ENCODE results near the gene GRID2.

GRID2 gene

GRCh38 chr4:93384241-93384640 is 1080.5 kb downstream of the GRID2 start:
- H3K4me3 ChIP-seq (ENCODE audit: low read depth, low read length), result no peak overlapping the region
- DNase-seq (ENCODE audit: low read depth), result no peak
- no peak for TF ChIP-seq CTCF (IDR thresholded peaks at IDR 0.05; ENCODE audit: control insufficient read depth, extremely low read depth, insufficient read depth)

DNA sequence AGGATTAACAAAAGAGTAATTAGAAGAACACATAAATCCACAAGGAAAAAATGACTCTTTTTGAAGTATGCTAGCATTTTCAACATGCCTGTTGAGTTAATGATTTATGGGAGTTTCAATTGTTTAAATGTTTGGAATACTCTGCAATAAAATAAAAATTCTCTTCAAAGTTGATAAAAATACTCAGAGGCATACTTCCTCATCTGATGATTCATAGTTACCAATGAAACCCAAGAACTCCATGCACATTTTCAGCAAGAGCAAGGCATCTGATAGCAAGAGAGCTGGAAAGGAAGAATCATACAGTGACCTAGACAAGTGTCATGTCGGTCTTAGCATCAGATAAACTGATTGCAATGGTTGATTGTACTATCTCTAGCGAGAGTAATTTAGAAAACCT is 1081.1 kb downstream of the GRID2 start:
- no peak for TF ChIP-seq CTCF (IDR thresholded peaks at IDR 0.05; ENCODE audit: control insufficient read depth, extremely low read depth, insufficient read depth)
- DNase-seq (ENCODE audit: low read depth), result no peak
- no peak overlapping the region for H3K4me3 ChIP-seq (ENCODE audit: low read depth, low read length)

DNA sequence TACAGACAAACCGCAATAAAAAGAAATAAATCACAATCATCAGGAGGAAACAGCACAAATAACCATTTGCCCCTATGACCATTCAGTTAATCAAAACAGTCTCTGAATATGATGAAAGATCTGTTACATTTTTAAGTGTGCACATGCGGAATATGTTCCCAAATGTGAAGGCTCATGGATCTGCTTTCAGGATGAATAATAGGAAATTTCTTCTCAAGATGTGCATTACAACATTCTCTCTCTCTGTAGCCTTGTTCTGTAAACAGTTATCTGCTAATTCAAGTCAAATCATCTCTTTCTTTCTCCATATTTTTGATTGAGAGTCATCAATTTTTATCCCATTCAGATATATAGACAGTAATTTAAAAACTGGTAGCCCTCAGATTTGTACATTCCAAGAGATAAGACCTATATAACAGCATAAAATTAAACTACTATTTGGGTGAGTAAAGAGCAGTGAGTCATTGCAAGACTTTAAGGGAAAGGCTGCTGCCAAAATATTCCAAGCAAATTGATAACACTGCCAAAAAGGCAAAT is 1090.8 kb downstream of the GRID2 start:
- no peak for DNase-seq (ENCODE audit: low read depth)
- no peak overlapping the region for H3K4me3 ChIP-seq (ENCODE audit: low read depth, low read length)
- TF ChIP-seq CTCF (IDR thresholded peaks at IDR 0.05; ENCODE audit: control insufficient read depth, extremely low read depth, insufficient read depth), result no peak

DNA sequence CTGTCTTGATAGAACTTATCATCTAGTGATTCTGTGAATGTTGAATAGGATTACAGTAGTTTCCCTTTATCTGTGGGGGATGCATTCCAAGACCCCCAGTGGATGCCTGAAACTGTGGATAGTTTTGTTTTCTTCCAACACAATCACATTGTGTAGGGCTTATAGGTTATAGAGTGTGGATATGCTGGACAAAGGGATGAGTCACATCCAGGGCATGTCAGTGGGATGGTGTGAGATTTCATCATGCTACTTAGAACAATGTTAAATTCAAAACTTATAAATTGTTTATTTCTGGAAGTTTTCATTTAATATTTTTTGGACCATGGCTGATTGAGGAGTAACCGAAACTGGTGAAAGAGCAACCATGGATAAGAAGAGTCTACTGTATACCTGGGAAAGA is 1092.5 kb downstream of the GRID2 start:
- no peak overlapping the region for H3K4me3 ChIP-seq (ENCODE audit: low read depth, low read length)
- DNase-seq (ENCODE audit: low read depth), result no peak
- no peak for TF ChIP-seq CTCF (IDR thresholded peaks at IDR 0.05; ENCODE audit: control insufficient read depth, extremely low read depth, insufficient read depth)

- no peak for DNase-seq (ENCODE audit: low read depth)
- no peak for TF ChIP-seq CTCF (IDR thresholded peaks at IDR 0.05; ENCODE audit: control insufficient read depth, extremely low read depth, insufficient read depth)
Measured at GRCh38 chr4:93403571-93403970, 1099.8 kb downstream of the GRID2 start.

DNA sequence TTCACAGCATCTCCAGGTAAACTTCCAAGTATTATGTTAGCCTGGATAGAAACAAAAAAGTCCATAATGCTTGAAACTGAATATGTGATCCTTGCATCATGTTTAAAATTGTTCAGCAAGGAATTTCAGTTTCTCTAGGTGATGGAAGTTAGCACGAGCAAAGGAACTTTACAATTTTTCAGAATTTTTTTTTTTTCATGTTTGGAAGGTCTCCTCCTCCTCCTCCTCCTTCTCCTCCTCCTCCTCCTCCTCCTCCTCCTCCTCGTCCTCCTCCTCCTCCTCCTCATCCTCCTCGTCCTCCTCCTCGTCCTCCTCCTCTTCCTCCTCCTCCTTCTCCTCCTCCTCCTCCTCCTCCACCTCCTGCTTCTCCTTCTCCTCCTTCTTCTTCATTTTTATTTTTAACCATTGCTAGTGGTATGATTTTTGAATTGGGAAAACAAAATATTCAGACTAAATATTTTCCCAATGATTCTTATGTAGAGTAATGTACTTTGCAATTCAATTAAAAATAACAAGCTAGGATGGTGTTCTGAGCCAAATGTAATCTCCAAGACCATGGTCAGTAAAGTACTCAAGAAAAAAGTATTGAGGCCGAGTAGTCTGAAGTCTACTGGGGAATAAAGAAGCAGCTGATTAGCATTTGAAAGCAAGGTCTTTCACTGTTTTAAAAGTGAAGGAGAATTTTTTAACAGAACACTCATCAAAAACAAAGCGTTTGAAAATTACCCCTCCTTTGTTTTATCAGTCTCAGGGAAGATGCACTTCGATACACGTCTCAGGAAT is 1103.9 kb downstream of the GRID2 start:
- no peak for TF ChIP-seq CTCF (IDR thresholded peaks at IDR 0.05; ENCODE audit: control insufficient read depth, extremely low read depth, insufficient read depth)
- no peak overlapping the region for H3K4me3 ChIP-seq (ENCODE audit: low read depth, low read length)
- no peak for DNase-seq (ENCODE audit: low read depth)

More at GRCh38 chr4:93403571-93403970, 1099.8 kb downstream of the GRID2 start:
- no peak overlapping the region for H3K4me3 ChIP-seq (ENCODE audit: low read depth, low read length)

DNA sequence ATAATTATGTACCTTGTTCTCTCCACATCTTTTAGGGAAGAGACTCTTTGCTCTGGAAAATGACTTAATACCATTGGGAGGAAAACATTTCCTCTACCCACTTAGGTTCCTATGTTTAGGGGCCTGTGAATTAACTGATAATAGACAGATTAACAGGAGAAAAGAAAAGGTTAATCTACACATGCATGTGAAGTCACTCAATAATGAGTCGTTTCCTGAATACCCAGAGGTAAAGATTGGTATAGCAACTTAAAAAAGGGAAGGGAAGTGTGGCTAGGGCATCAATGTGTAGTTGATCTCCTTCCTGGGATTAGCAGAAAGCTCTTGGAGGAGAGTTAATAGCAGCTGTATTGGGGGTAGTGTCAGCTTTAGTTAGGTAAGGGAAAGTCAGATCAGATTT is 1105.3 kb downstream of the GRID2 start:
- H3K4me3 ChIP-seq (ENCODE audit: low read depth, low read length), result no peak overlapping the region
- no peak for TF ChIP-seq CTCF (IDR thresholded peaks at IDR 0.05; ENCODE audit: control insufficient read depth, extremely low read depth, insufficient read depth)
- no peak for DNase-seq (ENCODE audit: low read depth)

Measured in LNCaP clone FGC (cell line).